Tibial nerve (tissue), 3 donors: Measurements from ENCODE around the gene PLD3.

Experiments used
- POLR2A ChIP-seq, 2 donors: fragments of 450-650 bp; IDR thresholded peaks; one replicate each; pipeline ENCODE4 v1.6.1; 2017; ENCODE audit warnings: antibody characterized with exemption in 2 of 2, mild to moderate bottlenecking in 2 of 2, moderate library complexity in 2 of 2
- TF ChIP-seq, protein P1 (sequence below), 5 experiments: fragments of 200-600 bp in 3 of 5; fragments of 450-650 bp in 2 of 5; sonication (generic) in 3 of 5; IDR thresholded peaks; one replicate each; pipeline ENCODE4 v1.5.1; 2016 to 2019; ENCODE audit warnings: antibody characterized with exemption in 5 of 5, mild to moderate bottlenecking in 3 of 5, moderate library complexity in 2 of 5

DNA sequence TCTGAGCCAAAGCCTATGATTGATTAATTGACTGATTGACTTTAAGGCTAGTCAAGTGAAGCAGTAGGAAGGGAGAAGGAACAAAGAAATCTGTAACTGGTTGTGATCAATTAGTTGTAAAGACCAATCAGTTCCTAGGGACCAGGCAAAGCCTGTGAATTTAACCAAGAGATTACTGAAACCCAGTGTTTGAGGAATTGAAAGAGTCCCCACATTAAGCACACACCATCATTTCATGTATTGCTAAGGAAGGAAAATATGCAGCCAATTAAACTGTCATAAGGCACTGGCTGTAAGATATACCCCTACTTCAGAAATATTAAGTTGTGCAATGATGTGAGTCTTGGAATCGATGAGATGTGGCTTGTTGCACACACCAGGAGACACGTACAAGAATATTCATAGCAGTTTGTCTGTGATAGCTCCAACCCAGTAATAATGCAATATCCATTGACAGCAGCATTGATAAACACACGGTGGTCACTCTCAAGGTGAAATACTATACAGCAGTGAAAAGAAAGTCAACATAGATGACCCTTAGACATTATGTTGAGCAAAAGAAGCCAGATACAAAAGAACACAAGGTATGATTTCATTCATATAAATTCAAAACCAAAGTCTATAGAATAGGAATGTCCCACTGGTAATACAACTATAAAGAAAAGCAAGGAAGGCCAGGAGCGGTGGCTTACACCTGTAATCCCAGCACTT lies 9.3 kb upstream of the PLD3 start:
- TF ChIP-seq, protein P1, sequence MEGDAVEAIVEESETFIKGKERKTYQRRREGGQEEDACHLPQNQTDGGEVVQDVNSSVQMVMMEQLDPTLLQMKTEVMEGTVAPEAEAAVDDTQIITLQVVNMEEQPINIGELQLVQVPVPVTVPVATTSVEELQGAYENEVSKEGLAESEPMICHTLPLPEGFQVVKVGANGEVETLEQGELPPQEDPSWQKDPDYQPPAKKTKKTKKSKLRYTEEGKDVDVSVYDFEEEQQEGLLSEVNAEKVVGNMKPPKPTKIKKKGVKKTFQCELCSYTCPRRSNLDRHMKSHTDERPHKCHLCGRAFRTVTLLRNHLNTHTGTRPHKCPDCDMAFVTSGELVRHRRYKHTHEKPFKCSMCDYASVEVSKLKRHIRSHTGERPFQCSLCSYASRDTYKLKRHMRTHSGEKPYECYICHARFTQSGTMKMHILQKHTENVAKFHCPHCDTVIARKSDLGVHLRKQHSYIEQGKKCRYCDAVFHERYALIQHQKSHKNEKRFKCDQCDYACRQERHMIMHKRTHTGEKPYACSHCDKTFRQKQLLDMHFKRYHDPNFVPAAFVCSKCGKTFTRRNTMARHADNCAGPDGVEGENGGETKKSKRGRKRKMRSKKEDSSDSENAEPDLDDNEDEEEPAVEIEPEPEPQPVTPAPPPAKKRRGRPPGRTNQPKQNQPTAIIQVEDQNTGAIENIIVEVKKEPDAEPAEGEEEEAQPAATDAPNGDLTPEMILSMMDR (IDR thresholded peaks at IDR 0.05) = no peak
- TF ChIP-seq POLR2A (IDR thresholded peaks at IDR 0.05) = no peak
